ENCODE results near the gene KCNK1. TPM values are rescaled to one million over a fixed set of nuclear protein-coding genes. Genes with fewer than 3 reads are reported as not detected.

KCNK1 gene
- total and polyA plus RNA-seq, 8 donors = 2.3 to 7.5 (median 3.8) TPM

DNA sequence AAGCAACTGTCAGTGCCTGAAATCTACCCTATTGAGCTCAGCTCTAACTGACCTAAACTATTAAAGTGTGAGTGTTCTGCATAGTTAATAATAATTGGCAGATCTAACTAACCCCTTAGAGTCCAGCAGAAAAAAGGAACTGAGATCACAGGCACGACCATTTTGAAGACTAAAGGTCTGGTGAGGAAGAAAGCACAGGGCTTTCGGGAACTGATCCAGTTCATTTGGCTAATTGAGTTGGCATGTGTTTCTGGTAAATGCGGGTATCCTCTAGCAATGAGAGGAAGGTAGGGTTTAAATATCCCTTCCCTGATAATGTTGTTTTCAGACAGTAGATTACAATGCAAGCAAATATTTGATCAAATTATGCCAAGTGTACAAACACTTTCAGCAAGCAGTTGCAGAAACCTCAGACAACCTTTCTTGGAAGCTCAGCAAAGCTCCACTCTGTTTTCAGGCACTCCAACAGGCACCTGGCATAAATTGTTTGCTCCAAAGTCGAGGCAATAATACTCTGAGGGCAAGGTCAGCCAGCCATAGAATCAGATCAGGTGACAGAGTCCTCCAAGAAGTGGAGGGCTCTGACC lies 100.8 kb downstream of the KCNK1 start:
- peak in 3 of 4 donors; percentile 80 to 87 (median 86) for ATAC-seq
- Histone ChIP-seq H3K27me3 (no peaks in the 10 kb centered on the region), H3K27ac (no peak overlapping the region), H3K36me3 (no peaks in the 10 kb centered on the region), H3K9me3 (no peaks in the 10 kb centered on the region), H3K4me3 (no peak overlapping the region), H3K4me1 (peaks cover 0 to 6% (median 0%) of the 10 kb centered on the region in 3 donors)
- intact Hi-C loops (cut with DNase I) = no loop called here
- DNase-seq = peak in 2 of 6 donors; percentile 21 to 34
- TF ChIP-seq, protein P1, sequence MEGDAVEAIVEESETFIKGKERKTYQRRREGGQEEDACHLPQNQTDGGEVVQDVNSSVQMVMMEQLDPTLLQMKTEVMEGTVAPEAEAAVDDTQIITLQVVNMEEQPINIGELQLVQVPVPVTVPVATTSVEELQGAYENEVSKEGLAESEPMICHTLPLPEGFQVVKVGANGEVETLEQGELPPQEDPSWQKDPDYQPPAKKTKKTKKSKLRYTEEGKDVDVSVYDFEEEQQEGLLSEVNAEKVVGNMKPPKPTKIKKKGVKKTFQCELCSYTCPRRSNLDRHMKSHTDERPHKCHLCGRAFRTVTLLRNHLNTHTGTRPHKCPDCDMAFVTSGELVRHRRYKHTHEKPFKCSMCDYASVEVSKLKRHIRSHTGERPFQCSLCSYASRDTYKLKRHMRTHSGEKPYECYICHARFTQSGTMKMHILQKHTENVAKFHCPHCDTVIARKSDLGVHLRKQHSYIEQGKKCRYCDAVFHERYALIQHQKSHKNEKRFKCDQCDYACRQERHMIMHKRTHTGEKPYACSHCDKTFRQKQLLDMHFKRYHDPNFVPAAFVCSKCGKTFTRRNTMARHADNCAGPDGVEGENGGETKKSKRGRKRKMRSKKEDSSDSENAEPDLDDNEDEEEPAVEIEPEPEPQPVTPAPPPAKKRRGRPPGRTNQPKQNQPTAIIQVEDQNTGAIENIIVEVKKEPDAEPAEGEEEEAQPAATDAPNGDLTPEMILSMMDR (IDR thresholded peaks at IDR 0.05) = no peak
- FAIRE-seq = no peak
- WGBS, 2 donors = 16% methylated on average over 4 of the region's 4 CpGs

DNA sequence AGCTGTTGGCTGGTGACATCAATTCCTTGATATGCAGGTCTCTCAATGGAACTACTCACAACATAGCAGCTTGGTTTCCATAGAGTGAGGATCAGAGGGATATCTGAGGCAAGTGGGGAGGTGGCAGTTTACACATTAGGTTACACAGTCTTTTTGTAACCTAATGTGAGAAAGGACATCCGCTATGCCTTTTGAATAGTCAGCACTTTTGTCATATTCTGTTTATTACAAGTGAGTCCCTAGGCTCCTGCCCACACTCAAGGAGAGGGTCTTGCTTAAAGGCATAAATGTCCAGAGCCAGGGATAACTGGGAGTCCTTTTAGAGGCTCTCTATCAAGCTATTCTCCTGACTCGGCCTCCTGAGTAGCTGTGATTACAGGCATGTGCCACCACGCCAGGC lies 104.2 kb downstream of the KCNK1 start:
- no peak for FAIRE-seq

DNA sequence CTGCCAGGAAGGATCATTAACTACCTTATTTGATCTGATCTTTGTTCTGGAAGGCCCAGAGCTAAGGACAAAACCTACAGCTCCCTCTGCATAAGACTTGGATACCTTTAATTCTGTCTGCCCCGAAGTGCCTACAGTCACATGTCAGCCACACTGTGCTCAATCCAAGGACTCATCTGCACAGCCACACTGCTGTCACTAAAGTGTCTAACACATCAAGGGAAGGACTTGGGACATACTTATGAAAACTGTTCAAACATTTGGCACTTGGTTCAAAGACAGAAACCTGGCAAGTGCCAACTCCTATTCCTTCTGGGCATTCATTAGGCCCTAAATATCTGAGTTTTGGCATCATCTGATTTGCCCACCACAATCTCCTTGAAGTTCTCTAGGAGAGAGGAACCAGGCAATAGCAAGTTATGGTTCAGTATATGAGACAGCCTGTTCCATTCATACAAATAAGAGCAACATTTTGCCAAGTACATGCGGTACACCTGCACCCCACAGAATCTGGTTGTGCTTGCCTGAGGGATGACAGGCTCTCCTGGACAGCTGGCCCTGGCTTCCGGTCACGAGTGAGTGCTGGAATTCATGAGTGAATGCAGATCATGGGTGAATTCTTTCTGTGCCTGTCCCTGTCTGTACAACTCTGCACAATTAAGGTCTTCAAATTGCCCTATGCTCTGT lies 105.9 kb downstream of the KCNK1 start:
- WGBS, 2 donors = 88 to 89% methylated on average over 4 of the region's 4 CpGs
- ATAC-seq (no peak), DNase-seq (no peak), FAIRE-seq (no peak)
- Histone ChIP-seq H3K27me3 (no peaks in the 10 kb centered on the region), H3K4me1 (no peaks in the 10 kb centered on the region), H3K4me3 (no peak overlapping the region), H3K36me3 (no peaks in the 10 kb centered on the region), H3K27ac (no peak overlapping the region), H3K9me3 (no peaks in the 10 kb centered on the region)
- TF ChIP-seq, protein P1 (IDR thresholded peaks at IDR 0.05) = no peak
- intact Hi-C loops (cut with DNase I) = no loop called here

More for the DNA sequence above, 104.2 kb downstream of the KCNK1 start:
- WGBS, 2 donors = 80 to 93% methylated on average over 3 of the region's 3 CpGs
- Histone ChIP-seq H3K4me1 (peaks cover 0 to 6% (median 0%) of the 10 kb centered on the region in 3 donors), H3K4me3 (no peak overlapping the region), H3K27me3 (no peaks in the 10 kb centered on the region), H3K36me3 (no peaks in the 10 kb centered on the region), H3K27ac (no peak overlapping the region), H3K9me3 (no peaks in the 10 kb centered on the region)
- TF ChIP-seq, protein P1 (IDR thresholded peaks at IDR 0.05) = no peak
- ATAC-seq = no peak
- DNase-seq = no peak
- intact Hi-C loops (cut with DNase I) = no loop called here

DNA sequence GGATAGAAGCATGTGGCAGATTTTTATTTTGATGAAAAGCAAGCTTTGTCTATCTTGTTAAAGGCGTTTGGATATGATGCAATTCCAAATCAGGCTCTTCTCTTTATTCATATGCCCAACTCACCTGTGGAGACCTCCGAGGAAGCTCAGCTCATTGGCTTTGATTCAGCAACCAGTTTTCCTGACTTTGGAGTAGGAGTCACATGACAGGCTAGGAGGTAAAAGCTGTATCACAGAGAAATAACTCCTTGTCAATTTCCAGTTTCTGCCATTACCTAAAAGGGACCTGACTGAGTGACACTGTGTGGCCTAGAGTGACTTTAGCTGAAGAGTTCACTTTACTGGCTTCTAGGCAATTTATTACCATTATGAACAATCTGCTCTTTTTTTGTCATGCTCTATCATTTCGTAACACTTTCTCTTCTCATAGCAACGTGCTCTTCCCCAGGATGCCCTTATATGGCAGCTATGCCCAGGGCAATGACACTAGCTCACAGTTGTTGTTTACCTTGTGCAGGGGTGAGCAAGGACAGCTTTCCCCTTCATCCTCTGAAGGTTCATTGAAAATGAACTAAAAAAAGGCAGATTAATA lies 107.2 kb downstream of the KCNK1 start:
- H3K4me1 ChIP-seq = no peaks in the 10 kb centered on the region
- no peaks in the 10 kb centered on the region for H3K36me3 ChIP-seq
- no peak overlapping the region for H3K27ac ChIP-seq
- intact Hi-C loops (cut with DNase I) = no loop called here
- FAIRE-seq (no peak), DNase-seq (no peak), ATAC-seq (peak in 3 of 4 donors; percentile 38 to 88 (median 82))
- TF ChIP-seq, protein P1 (IDR thresholded peaks at IDR 0.05) = no peak
- H3K4me3 ChIP-seq = no peak overlapping the region
- no peaks in the 10 kb centered on the region for H3K9me3 ChIP-seq
- no peaks in the 10 kb centered on the region for H3K27me3 ChIP-seq
- 51 to 57% methylated on average over 4 of the region's 4 CpGs for WGBS, 2 donors

Small RNA genes within 50 kb of the gene (microRNA-seq; reads per million reads assigned to microRNA genes)
- gene MIR4427 = 0 reads per million in 2 donors

Data from pancreas (tissue), 10 donors.